Kidney tubule cell (primary cell): ENCODE results near the gene HOXB4.

Experiments used
- DNase-seq: peaks from one replicate; pipeline ENCODE4 v3.0.0-alpha.2; 2018; ENCODE audit warnings: low spot score

Gene HOXB4

DNA sequence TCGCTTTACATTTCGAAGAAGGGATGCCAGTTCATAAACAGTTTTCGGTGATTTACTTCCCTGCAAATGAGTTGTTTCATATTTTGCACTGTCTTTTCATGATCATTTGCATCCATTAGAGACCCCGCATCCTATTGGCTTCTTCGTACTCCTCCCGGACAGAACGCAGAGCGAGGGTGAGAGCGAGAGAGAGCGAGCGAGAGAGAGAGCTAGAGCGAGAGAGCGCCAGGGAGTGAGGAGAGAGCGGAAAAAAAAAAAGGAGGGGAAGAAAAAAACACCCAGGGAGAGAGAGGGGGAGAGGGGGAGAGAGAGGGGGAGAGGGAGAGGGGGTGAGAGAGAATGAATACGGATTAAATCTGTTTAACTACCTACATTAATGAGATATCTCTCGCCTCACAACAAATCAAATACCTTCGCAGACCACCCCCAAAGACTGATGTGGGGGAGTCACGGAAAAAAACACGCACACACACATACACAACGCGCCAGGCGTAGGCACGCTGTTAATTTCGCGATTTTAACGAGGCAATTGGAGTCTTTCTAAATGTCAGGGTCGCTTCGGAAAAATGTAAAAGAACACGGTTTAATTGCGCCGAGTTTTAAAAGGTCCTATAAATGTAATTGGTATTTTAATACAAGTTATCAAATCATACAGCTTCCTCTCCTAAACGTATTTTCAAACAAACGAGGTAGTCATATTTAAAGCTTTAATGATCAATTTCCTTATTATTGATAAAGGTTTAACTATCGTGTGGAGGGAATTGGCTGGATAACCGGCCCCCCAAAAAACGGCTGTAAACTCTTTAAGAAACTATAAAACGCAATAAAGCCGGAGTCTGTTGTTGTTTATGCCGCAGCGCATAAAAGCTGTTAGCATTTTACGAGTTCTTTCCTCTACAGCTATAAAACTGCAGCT lies 37.2 kb upstream of the HOXB4 start, which contains the start of gene HOXB8:
HOXB8 (minus strand) TSS at position 246 of the 916 bp plus-strand sequence. CDS start 588 bp downstream, outside the sequence.
- peak; percentile 79 for DNase-seq

GRCh38 chr17:48613862-48614694 lies 35.9 kb upstream of the HOXB4 start:
- DNase-seq: peak; percentile 43

DNA sequence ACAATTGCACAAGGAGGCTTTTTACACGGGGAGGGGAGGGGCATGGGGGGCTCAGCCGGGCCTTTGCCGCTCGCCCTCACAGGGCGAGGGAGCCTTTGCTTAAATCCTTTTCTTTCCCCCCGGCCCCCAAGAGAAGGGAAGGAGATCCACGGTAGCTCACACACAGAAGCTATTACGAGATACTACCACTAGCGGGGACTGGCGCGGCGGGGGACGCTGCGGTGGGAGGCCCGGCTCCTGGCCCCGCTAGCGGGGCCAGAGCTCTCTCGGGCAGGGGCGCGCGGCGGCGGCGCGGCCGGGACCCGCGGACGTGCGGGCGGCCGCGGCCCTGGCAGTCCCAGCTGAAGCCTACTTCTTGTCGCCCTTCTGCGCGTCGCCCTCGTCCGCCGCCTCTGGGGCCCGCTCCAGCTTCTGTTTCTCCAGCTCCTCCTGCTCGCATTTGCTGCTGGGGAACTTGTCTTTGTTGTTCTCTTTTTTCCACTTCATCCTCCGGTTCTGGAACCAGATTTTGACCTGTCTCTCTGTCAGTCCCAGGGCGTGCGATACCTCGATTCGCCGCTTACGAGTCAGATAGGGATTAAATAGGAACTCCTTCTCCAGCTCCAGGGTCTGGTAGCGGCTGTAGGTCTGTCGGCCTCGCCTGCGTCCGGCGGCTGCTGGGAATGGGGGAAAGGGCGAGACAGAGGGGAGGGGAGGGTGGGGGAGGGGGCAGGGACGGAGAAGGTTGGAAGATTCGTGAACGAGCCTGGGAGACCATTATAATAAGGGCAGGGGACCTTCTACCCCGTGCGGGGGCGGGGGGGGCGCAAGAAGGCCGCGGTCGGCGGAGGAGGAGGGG lies 34.9 kb upstream of the HOXB4 start:
- peak; percentile 53 for DNase-seq

GRCh38 chr17:48612456-48612853 lies 34.3 kb upstream of the HOXB4 start:
- peak; percentile 56 for DNase-seq

DNA sequence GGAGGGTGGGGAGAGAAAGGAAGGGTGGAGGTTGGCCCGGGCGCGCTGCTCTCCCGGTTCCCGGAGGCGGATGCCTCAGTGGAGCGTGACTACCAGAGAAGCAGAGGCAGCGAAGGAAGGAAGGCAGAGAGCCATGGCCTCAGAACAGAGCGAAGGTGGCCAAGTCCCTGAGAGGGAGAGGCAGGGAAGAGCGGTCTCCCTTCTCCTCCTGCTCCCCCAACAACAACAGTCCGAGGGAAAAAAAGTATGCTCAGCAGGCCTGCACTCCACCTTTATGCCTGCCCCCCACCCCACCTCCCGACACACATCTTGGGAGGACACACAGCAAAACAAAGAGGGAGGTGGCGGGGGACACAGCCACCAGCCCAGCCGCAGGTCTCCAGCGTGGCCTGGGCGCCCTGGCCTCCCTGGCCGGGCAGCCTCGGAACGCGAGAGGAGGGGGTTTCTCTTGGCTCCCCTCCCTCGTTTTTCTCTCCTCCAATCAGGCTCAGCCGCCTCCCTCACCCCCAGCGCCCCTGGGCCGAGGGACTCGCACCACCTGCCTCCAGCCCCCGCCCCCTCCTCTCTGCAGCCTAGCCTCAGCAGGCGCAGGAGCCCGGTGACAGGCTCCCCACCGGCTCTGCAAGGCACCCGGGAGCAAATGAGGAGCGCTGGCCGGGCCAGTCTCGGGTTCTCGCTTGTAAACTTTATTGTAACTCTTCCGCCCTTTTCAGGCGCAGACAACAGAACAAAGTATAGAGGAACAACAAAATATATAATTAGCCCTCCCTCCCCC lies 33.7 kb upstream of the HOXB4 start:
- DNase-seq: peak; percentile 78

GRCh38 chr17:48611213-48611612 lies 33.1 kb upstream of the HOXB4 start:
- DNase-seq: peak; percentile 47

DNA sequence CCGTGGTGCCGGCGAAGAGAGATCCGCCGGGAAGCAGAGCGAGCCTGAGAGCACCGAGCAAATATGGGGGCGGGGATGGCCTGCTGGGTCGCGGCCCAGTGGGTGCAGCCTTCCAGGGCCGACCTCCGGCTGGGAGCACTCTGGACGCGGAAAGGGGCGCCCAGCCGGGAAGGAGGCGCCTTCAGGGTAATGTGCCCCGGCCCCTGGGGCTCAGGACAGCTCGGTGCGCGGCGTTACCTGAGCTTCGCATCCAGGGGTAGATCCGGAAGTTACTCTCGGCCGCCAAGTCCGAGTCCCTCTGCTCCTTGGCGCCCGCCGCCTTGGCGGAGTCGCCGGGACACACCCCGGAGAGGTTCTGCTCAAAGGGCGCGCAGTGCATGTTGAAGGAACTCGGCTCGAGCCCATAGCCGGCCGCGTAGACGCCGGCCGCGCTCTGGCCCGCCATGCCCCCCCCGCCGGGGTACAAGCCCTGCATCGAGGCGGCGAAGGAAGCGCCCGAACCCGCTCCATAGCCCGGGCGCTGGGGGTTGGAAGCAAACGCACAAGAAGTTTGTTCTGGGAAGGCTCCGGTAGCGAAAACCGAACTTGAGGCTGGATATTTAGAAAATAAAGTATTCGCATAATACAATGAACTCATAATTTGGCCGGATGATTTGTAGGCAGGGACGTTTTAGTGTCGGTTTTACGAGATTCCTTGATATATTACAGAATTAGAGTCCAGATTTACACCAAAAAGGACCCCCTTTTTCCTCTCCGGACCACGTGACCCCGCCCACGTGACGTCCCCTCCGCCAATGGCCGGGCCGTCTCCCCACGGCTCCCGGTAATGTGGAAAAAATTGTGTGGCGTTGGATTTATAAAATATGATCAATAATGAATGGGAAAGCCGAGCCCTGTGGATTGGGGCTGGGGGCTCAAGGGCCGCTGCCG lies 32.4 kb upstream of the HOXB4 start, which contains the start of gene HOXB7:
HOXB7 (minus strand) TSS at position 736 of the 930 bp plus-strand sequence; CDS start at position 637, 99 bp downstream.
- DNase-seq: peak; percentile 70

GRCh38 chr17:48609759-48610281 lies 31.7 kb upstream of the HOXB4 start:
- no peak for DNase-seq

DNA sequence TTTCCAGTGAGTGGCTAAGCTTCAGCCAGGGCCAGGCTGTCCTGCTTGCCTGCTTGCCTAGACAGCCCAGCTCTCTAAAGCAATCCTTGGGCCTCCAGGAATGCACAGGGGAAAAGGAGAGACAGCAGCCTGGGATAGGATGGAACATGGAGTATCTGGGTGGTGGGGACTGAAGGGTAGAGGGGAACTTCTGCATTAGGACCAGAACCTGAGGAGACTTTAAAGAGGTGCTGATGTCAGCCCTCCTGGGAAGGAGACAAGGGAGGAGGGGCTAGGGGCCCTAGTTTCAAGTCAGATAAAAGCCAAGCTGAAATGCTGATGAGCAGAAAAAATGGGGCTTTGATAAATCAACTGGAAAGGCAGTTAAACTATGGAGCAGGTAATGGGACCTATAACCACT lies 30.9 kb upstream of the HOXB4 start:
- DNase-seq: peak; percentile 48

DNA sequence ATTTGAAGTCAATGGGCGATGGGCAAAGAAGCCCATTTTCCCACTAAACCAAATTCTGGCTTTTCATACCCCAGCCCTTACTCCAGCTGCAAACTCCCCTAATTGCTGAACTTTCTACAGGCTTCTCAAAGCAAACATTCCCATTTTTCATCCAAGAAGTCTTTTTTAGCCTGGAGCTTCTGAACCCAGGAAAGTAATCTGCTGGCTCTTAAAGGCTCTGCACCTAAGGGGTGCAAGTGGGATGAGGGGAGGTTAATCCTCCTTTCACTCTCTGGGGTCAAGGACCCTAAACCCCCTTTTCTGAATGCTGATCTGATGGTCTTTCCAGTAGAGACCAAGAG lies 30.3 kb upstream of the HOXB4 start:
- no peak for DNase-seq

DNA sequence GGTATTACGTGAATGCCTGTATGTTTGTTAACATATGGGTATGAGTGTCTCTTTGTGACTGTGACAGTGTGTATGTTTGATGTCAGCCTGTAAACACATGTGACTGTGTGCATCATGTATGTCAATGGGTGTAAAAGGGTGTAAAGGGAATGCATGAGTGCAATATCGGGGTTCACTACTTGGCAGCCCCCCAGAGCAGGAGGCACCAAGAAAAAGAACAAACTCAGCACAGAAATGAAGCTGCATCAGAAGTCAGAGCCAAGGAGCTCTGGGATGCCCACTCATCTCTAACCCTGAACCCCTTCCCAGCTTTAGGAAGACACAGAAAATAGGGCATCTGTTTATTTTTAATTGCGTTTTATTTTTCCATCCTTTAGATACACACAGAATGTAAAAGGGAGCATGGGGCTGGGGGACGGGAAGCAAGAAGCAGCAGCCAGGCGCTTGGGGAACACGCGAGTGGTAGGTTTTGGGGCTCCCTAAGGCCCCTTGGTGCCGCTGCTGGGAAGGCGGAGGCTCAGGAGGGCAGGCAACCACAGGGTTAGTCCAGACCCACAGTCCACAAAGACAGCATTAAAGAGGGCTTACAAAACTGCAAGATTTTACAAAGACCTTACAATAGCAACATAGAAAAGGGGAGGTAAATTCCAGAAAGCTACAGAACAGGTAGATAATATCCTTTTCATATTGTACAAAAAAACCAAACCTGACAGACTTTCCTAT lies 28.9 kb upstream of the HOXB4 start:
- DNase-seq: no peak

DNA sequence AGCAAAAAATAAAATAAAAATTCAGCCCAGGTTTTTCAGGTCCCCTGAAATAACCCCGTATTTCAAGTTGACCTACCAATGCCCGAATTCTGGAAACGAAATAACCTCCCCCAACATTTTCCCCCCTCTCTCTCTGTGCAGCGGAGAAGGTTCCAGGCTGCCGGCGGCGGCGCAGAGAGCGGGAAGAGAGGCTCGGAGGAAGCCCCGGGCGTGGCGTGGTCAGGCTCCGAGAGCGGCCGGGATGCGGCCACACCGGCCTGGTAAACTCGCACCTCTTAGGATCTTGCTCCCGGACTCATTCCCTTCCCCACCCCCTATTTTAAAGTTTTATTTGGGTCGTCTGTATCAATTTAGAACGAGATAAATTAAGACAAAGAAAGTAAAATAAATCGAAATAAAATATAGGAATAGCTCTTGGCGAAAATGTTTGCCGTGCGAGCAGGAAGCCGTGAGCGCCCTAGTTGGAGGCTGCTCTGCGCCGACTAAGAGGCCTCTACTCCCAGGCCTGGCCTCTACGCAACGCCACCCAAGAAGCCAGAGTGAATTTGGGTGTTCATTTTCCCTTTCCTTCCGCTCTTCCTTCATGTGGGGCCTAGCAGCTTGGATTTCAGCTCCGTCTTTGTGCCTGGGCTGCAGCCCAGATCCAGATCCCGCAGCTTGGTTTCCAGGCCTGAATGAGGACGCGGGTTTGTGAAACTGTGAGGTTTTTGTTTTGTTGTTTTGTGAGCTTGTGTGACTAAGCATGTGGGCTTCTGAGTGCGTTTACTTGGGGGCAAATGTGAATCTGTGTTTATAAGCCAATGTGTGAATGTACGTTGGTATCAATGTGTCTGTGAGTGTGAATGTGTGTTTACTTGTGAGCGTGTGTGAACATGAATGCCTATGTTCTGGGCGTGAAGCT lies 28.1 kb upstream of the HOXB4 start:
- no peak for DNase-seq

- peak; percentile 72 for DNase-seq
Measured at GRCh38 chr17:48605409-48605919, 27.3 kb upstream of the HOXB4 start.

DNA sequence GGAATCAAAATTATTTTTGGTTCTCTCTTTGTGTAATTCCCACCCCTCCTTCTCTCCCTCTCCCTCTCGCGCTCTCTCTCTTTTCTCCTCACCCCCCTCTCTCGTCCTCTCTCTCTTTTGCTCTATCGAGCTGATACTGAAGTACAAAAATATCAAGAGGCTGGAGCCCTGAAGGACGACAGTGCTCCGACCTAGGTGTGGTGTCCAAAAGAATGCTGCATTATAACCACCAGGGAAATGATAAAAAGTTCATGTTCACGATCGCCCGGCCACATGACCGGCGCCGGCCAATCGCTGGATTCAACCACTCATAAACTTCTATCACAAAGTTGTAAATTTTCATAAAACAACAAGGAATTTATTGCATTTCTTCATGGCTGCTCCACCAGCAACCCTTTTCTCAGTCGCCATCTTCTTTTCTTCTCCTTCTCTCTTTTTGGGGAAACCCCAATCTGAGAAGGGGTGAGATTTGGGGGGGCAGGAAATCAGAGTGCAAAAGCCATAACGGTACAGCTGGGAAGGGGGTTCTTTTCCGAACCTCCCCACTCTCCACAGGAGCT lies 26.7 kb upstream of the HOXB4 start, which contains the start of gene HOXB6:
HOXB6 (minus strand) TSS at position 217 of the 560 bp plus-strand sequence. CDS start 6,836 bp downstream, outside the sequence.
- DNase-seq: peak; percentile 86

DNA sequence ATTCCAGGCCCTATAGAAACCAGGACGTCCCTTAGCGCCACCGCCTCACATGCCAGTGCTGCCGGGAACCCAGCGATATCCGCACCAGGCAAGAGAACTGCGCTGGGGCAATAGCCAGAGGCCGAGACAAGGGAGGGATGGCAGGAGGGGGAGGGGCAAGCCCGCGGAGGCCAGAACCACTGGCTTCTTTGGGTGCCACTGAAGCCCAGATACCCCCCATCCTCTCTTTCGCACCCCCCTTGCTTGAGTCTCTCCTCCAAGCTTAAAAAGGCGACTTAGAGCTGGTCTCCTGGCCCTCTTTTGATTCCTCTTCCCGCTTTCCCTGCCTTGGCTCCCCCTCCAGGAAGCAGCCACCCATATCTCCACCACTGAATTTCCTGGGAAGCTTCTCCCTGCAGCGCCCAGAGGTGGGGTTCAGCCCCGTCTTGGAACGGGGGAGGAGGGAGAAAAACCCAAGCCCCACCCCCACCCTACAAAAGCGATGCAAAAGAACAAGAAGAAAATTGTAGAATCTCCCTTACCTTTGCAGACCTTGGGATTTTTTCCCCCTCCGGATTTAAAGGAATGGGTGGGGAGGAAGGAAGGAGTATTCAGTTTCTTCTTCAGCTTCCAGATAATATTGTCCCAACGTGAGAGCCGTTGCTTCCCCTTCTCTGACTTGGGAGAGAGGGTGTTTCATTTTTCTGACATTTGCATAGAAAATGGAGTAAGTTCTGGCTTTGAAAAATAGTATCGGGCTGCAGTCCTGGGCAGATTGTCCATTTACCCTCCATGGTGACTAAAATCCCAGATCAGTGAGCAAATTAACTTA lies 26.0 kb upstream of the HOXB4 start:
- DNase-seq: peak; percentile 84
